Astrocyte of the spinal cord (primary cell): ENCODE measurements around the gene SLC66A2.
"Not testable (repeated sequence)": the region's sequence is repeated elsewhere in the genome, so short reads cannot be mapped to it uniquely, and the experiment has no call there.

Experiments
- DNase-seq: peaks from one replicate; pipeline ENCODE4 v3.0.0; 2011; ENCODE audit warnings: low read depth, low spot score
- H3K4me3 ChIP-seq: 2 replicates; pipeline ENCODE4 v1.5.1; 2011; ENCODE audit warnings: low read depth, mild to moderate bottlenecking, low read length, moderate library complexity
- CTCF ChIP-seq: IDR thresholded peaks from 2 replicates; pipeline ENCODE4 v1.5.1; 2012; ENCODE audit warnings: low read depth, mild to moderate bottlenecking, low read length, inconsistent platforms
- in situ Hi-C: cut with HindIII; loops from 2 replicates; pipeline ENCODE4 v1.10.0; 2017; ENCODE audit warnings: low sequenced_read_pairs

The SLC66A2 gene

GRCh38 chr18:79882522-79883241, 68.8 kb downstream of the SLC66A2 start:
- DNase-seq = no peak
- TF ChIP-seq CTCF = no peak
- in situ Hi-C loops = no loop called here
- no peak overlapping the region for H3K4me3 ChIP-seq

- no peak for TF ChIP-seq CTCF
- in situ Hi-C loops = no loop called here
- no peak overlapping the region for H3K4me3 ChIP-seq
Observed at GRCh38 chr18:79881695-79882094, 69.8 kb downstream of the SLC66A2 start.

GRCh38 chr18:79879566-79879965, 71.9 kb downstream of the SLC66A2 start:
- TF ChIP-seq CTCF = no peak
- no peak for DNase-seq
- no peak overlapping the region for H3K4me3 ChIP-seq
- in situ Hi-C loops = no loop called here

More at GRCh38 chr18:79881695-79882094, 69.8 kb downstream of the SLC66A2 start:
- no peak for DNase-seq

- no peak for DNase-seq
- TF ChIP-seq CTCF = no peak
- in situ Hi-C loops = no loop called here
- H3K4me3 ChIP-seq = no peak overlapping the region
Observed at GRCh38 chr18:79878741-79879378, 72.6 kb downstream of the SLC66A2 start.

- DNase-seq, H3K4me3 ChIP-seq, in situ Hi-C loops: not testable (repeated sequence)
Observed at GRCh38 chr18:79878246-79878645, 73.2 kb downstream of the SLC66A2 start.

GRCh38 chr18:79877163-79878091, 74.0 kb downstream of the SLC66A2 start:
- no peak for DNase-seq
- in situ Hi-C loops = no loop called here
- TF ChIP-seq CTCF = no peak
- H3K4me3 ChIP-seq = no peak overlapping the region
